Measurements from ENCODE around the gene GGA1.

GGA1 gene

GRCh38 chr22:37638391-37639069 lies 29.9 kb downstream of the GGA1 start:
- DNase-seq (ENCODE audit: extremely low read depth, low read depth): no peak
- TF ChIP-seq, protein P1, sequence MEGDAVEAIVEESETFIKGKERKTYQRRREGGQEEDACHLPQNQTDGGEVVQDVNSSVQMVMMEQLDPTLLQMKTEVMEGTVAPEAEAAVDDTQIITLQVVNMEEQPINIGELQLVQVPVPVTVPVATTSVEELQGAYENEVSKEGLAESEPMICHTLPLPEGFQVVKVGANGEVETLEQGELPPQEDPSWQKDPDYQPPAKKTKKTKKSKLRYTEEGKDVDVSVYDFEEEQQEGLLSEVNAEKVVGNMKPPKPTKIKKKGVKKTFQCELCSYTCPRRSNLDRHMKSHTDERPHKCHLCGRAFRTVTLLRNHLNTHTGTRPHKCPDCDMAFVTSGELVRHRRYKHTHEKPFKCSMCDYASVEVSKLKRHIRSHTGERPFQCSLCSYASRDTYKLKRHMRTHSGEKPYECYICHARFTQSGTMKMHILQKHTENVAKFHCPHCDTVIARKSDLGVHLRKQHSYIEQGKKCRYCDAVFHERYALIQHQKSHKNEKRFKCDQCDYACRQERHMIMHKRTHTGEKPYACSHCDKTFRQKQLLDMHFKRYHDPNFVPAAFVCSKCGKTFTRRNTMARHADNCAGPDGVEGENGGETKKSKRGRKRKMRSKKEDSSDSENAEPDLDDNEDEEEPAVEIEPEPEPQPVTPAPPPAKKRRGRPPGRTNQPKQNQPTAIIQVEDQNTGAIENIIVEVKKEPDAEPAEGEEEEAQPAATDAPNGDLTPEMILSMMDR (IDR thresholded peaks at IDR 0.05; ENCODE audit: low read depth, low read length): no peak

GRCh38 chr22:37639070-37639760 lies 30.6 kb downstream of the GGA1 start, which contains the start of gene SH3BP1:
TSS of gene SH3BP1 (plus strand) at chr22:37639669. CDS start at chr22:37639788, 119 bp downstream.
- DNase-seq (ENCODE audit: extremely low read depth, low read depth): no peak
- TF ChIP-seq, protein P1 (IDR thresholded peaks at IDR 0.05; ENCODE audit: low read depth, low read length): no peak

DNA sequence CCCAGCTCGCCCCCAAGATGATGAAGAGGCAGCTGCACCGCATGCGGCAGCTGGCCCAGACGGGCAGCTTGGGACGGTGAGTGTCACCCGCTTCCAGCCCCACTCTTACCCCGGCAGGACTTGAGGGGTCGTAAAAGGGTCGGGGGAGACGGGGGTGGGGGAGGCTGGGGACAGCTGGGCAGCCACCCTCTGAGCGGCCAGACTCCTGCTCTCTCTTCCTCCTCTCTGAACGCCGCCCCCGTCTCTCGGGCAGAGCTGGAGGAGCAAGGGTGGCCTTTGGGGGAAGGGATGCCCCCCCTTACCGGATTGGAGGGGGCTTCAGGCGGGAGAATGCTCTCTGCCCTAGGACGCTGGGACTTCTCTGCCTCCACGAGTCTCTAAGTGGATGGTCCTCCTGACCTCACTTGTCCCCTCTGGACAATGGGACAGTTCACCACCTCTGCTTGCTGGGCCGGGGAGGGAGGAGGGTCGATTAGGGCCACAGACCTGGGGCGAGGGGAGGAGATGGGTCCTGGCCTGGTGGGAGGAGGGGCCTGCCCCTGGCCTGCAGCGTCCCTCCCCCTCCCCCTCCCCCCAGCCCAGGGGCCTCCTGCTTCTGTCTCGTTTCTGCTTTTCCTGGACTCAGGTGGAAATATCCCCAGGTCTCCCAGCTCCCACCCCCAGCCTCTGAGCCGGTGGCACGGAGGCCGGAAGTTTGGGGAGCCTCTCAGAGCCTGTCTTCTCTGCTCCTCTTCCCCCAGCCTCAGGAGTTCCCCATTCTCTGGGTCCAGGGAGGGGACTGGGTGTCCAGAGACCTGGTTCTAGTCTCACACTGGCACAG lies 31.3 kb downstream of the GGA1 start:
- no peak for DNase-seq (ENCODE audit: extremely low read depth, low read depth)
- TF ChIP-seq, protein P1 (IDR thresholded peaks at IDR 0.05; ENCODE audit: low read depth, low read length): no peak

DNA sequence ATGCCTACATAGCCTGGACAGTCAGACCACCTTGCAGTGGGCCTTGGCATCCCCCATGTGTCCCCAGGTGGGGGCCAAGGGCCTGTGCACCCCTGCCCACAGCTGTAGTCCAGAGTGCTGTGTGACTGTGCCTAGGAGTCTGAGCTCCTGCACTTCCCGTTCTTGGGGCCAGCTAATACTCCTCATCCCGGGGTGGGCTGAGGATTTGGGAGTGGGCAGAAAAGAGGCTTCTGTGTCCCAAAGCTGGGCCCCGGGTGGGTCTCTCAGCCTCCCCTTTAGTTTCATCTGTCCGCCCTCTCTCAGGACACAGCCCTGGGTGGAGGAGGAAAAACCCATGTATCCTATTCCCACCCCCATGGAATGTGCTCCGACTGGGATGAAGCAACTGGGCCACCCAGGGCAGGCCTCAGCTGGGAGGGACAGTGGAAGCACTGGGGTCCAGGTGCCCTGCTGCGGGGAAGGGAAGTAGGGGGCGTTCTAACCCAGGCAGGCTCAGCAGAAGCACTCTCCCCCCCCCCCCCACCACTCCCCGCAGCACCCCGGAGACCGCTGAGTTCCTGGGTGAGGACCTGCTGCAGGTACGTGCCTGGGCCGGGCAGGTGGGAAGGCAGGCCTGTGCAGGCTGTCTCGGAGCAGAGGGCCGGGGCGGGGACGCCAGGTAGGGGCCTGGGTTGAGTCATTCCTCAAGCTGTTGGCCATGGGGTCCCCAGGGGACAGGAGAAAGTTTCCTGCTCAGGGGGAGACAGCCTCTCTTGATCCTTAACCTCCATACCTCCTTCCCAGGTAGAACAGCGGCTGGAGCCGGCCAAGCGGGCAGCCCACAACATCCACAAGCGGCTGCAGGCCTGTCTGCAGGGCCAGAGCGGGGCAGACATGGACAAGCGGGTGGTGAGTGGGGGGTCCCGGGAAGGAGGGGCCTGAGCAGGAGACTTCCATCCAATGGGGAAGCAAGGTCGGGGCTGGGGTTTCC lies 32.2 kb downstream of the GGA1 start:
- DNase-seq (ENCODE audit: extremely low read depth, low read depth): no peak
- TF ChIP-seq, protein P1 (IDR thresholded peaks at IDR 0.05; ENCODE audit: low read depth, low read length): no peak

- DNase-seq (ENCODE audit: extremely low read depth, low read depth): no peak
- TF ChIP-seq, protein P1 (IDR thresholded peaks at IDR 0.05; ENCODE audit: low read depth, low read length): no peak
Observed at GRCh38 chr22:37641561-37641949, 32.9 kb downstream of the GGA1 start.

GRCh38 chr22:37643225-37643847 lies 34.7 kb downstream of the GGA1 start:
- no peak for DNase-seq (ENCODE audit: extremely low read depth, low read depth)
- TF ChIP-seq, protein P1 (IDR thresholded peaks at IDR 0.05; ENCODE audit: low read depth, low read length): peak; percentile 95
